Activated CD8-positive, alpha-beta memory T cell treated with anti-CD3 and anti-CD28 coated beads for 36 hours (primary cell): ENCODE results near the gene GNL3. TPM values are rescaled to one million over a fixed set of nuclear protein-coding genes. Genes with fewer than 3 reads are reported as not detected.
"Not testable (repeated sequence)": the region's sequence is repeated elsewhere in the genome, so short reads cannot be mapped to it uniquely, and the experiment has no call there.

Source experiments
- CTCF ChIA-PET: fragments of 350-600 bp; sonication (Branson Sonifier 250); formaldehyde crosslinking; loops from one replicate; lab custom pipeline; 2021; ENCODE audit warnings: antibody characterized with exemption; lab: Charles Lee
- POLR2A ChIA-PET: fragments of 350-600 bp; sonication (Branson Sonifier 250); formaldehyde crosslinking; loops from one replicate; lab custom pipeline; 2021; ENCODE audit warnings: antibody characterized with exemption; lab: Charles Lee
- total RNA-seq, 2 experiments: library from RNA; stranded (reverse); gene quantifications; one replicate each; pipeline ENCODE4 v1.2.3, GENCODE V29; 2021

Gene GNL3
- total RNA-seq, 2 experiments from 2014 or later, result 240 to 247 TPM

DNA sequence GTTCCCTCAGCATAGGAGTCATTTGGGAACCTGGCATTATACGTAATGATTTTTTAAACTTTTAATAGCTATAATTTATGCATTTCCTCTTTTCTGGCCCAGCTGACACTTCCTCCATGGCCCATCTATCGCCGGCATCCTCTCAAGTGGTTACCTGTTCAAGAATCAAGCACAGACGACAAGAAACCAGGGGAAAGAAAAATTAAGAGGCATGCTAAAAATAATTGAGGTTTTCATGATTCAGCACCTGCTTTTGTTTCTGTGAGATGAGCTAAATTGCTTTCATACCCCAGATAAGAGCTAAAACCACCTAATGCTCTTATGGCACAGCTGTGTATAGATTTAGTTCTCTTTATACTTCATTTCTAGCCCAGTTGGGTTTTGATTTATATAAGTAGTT, 21.8 kb downstream of the GNL3 start:
- ChIA-PET CTCF (no interaction called here), POLR2A (no interaction called here)

- CTCF ChIA-PET, result no interaction called here
Observed at GRCh38 chr3:52710512-52710911, 24.7 kb downstream of the GNL3 start.

GRCh38 chr3:52712291-52713212, 26.7 kb downstream of the GNL3 start:
- POLR2A ChIA-PET, result no interaction called here

More at GRCh38 chr3:52710512-52710911, 24.7 kb downstream of the GNL3 start:
- POLR2A ChIA-PET, result no interaction called here

GRCh38 chr3:52714335-52715302, 28.8 kb downstream of the GNL3 start:
- ChIA-PET CTCF (interaction anchor here (1.0 kb wide), 1 partner anchor 13 kb away, joined by 3 read pairs; no protein-coding TSS in a partner anchor), POLR2A (no interaction called here)

More at GRCh38 chr3:52712291-52713212, 26.7 kb downstream of the GNL3 start:
- CTCF ChIA-PET, result no interaction called here

DNA sequence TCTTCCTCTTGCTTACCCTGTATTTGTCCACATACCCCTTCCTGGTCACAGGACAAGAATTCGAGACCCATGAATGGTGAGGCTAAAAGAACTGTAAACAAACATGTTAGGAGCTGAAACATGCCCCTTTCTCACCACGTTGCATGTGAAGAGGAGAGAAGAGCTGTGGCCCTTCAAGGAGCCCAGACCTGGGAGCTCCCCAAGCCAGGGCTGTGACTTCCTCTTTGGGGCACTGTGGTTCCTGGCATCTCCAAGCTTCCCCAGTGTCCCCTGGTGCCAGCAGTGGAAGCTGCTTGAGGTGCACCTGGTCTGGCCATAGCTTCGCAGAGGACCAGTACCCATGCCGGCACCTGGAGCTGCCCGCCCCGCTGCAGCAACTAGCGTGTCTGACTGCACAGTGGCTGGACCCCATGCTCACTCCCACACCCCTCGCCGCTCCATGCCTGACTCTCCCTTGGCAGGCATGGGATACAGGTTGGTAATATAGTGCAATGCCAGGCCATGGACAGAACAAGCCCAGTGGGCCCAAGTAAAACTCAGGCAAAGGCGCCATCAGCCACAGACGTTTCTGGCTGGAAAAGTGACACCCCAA, 30.0 kb downstream of the GNL3 start:
- CTCF ChIA-PET, result no interaction called here
- POLR2A ChIA-PET, result no interaction called here

DNA sequence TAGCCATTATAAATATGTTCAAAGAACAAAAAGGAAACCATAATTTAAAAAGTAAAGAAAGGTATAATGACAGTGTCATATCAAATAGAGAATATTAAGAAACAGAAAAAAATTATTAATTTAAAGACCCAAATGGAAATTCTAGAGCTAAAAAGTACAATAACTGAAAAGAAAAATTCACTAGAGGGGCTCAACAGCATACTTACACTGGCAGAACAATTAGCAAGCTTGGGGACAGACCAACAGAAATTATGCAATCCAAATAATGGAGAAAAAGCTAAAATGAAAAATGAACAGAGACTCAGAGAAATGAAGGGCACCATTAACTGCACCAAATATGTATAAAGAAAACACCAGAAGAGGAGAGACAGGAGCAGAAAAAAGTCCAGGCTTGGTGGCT, 33.8 kb downstream of the GNL3 start:
- POLR2A ChIA-PET, result no interaction called here
- CTCF ChIA-PET, result no interaction called here

DNA sequence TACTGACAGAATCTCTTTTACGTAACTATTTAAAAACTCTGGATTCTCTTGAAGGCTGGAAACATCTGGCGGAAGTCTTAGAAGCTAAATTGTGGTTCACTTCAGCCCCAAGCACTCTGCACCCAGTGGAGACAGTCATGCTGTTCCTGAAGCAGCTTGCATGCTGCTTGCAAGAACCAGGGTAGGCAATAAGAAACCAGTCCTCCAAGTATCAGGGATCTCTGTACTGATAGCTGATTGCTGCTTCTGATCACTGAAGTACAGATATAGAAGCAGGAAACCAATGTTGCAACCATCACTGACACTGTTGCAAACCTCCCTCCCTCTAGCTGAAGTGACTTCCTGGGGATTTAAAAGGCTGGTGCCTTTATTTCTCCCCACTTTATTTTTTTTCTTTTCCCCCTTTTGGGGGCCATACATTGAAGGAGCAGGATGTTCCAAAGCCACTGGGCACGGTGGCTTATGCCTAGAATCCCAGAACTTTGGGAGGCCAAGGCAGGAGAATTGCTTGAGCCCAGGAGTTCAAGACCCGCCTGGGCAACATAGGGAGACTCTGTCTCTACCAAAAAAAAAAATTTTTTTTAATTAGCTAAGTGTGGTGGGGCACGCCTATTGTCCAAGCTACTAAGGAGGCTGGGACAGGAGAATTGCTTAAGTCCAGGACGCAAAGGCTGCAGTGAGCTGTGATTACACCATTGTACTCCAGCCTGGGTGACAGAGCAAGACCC, 35.3 kb downstream of the GNL3 start:
- POLR2A ChIA-PET, result interaction anchor here (0.6 kb wide), 1 partner anchor 14 kb away, joined by 3 read pairs; no protein-coding TSS in a partner anchor
- CTCF ChIA-PET, result no interaction called here

DNA sequence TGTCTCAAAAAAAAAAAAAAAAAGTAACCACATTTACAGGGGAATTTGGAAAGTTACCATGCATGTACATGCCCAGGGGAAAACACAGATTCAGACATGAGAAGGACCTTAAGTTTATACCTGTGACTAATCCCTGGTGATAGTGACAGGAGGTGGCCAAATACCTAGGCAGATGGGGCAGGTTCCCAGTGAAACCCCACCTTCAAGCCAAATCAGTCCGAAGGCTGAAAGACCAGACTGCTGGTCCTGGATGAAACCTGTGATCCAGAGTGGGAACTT, 35.8 kb downstream of the GNL3 start:
- ChIA-PET CTCF (no interaction called here), POLR2A (interaction anchor here (0.6 kb wide), 1 partner anchor 15 kb away, joined by 3 read pairs; no protein-coding TSS in a partner anchor)

DNA sequence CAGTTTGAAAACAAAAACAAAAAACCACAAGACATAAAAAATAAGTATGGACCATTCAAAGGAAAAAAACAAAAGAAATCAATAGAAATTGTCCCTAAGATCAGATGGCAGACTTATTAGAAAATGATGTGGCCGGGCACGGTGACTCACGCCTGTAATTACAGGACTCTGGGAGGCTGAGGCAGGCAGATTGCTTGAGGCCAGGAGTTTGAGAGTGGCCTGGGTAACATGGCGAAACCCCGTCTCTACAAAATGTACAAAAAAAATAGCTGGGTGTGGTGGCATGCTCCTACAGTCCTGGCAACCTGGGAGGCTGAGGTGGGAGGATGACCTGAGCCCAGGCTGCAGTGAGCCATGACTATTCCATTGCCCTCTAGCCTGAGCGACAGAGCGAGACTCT, 36.7 kb downstream of the GNL3 start:
- ChIA-PET POLR2A (no interaction called here), CTCF (no interaction called here)

GRCh38 chr3:52723935-52724334, 38.1 kb downstream of the GNL3 start:
- POLR2A ChIA-PET, result no interaction called here
- CTCF ChIA-PET, result no interaction called here

DNA sequence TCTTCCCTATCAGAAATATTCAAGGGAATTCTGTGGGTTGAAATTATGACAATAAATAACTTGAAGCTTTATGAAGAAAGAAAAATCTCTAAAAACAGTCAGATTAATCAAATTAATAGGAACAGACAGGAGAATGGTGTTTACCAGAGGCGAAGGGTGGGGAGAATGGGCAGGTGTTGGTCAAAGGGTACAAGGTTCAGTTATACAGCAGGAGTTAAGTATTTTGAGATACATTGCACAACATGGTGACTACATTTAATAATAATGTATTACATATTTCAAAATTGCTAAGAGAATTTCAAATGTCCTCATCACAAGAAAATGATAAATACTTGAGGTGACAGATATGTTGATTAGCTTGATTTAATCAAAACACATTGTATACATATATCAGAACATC, 38.7 kb downstream of the GNL3 start:
- ChIA-PET POLR2A (no interaction called here), CTCF (no interaction called here)

DNA sequence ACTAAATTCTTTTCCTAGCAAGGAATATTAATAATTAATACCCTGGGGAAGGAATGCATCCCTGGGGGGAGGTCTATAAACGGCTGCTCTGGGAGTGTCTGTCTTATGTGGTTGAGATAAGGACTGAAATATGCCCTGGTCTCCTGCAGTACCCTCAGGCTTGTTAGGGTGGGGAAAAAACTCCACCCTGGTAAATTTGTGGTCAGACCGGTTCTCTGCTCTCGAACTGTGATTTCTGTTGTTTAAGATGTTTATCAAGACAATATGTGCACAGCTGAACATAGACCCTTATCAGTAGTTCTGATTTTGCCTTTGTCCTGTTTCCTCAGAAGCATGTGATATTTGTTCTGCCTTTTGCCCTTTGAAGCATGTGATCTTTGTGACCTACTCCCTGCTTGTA, 42.9 kb downstream of the GNL3 start:
- CTCF ChIA-PET, POLR2A ChIA-PET: not testable (repeated sequence)

DNA sequence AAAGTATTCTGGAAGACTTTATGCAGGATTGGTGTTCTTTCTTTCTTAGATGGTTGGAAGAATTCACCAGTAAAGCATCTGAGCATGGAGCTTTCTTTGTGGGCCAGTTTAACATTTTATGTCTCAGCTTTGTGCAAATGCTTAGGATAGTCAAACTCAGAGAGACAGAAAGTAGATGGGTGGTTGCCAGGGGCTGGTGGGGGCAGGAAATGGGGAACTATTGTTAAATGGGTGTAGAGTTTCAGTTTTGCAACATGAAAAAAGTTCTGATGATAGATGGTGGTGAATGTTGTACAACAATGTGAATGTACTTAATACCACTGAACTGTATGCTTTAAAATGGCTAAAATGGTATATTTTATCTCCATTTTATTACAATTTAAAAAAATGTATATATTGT, 44.8 kb downstream of the GNL3 start:
- ChIA-PET CTCF (no interaction called here), POLR2A (no interaction called here)

DNA sequence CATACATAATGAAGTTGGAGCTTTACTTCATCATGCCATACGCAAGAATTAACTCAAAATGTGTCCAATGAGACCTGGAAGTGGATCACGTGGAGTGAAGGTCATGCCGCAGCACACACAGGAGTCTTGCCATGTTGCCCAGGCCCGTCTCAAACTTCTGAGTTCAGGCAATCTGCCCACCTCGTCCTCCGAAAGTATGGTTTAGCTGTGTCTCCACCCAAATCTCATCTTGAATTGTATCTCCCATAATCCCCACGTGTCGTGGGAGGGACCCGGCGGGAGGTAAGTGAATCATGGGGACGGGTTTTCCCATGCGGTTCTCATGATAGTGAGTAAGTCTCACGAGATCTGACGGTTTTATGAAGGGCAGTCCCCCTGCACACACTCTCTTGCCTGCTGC, 45.8 kb downstream of the GNL3 start:
- POLR2A ChIA-PET, result no interaction called here
- CTCF ChIA-PET, result no interaction called here

GRCh38 chr3:52733256-52733891, 47.5 kb downstream of the GNL3 start:
- CTCF ChIA-PET, result no interaction called here
- POLR2A ChIA-PET, result no interaction called here

DNA sequence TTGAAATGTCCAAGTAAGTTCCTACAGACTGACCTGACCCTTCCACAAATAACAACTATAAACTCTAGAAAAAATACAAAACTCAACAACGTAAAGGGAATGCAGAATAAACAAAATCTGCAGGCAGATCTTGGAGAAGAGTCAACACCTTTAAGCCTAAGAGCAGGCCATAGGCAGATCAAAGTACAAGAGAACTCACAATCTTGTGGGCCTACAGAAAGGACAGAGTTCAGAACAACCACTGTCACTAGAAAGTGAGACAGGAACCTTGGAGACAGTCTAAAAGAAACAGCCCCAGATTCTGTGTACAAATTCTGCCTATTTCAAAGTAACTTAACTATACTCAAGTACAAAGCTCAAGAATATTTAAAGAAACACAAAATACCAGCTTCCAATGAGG, 53.9 kb downstream of the GNL3 start:
- POLR2A ChIA-PET, result no interaction called here
- CTCF ChIA-PET, result interaction anchor here (1.4 kb wide), 1 partner anchor 14 kb away, joined by 4 read pairs; no protein-coding TSS in a partner anchor

DNA sequence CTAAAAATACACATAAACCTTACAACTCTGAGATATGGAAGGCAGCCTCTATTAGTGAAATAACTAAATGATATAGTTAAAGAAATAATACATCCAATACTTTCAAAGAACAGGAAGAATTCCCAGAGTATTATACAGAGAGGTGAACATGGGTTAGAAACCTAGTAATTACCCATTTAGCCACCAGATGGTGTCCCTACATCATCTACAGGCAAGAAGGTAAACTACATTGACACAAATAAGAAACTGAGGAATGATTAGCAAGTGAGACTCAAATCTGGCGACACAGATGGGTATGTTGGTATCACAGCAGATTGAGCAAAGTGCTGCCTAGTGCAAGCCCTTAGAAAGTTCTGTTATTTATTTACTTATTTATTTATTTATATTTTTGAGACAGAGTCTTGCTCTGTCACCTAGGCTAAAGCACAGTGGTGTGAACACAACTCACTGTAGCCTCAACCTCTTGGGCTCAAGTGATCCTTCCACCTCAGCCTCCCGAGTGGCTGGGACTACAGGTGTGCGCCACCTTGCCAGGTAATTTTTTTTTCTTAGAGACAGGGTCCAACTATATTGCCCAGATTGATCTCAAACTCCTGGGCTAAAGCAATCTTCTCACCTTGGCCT, 56.7 kb downstream of the GNL3 start:
- ChIA-PET POLR2A (no interaction called here), CTCF (interaction anchor here (0.6 to 1.0 kb wide), 2 partner anchors 52 to 150 kb away, joined by 3 to 4 read pairs; partner anchors contain the start of gene ITIH3)

GRCh38 chr3:52743152-52743551, 57.3 kb downstream of the GNL3 start:
- ChIA-PET POLR2A (no interaction called here), CTCF (interaction anchor here (1.0 kb wide), 1 partner anchor 51 kb away, joined by 3 read pairs; the partner anchor contains the start of gene ITIH3)
